Endodermal cell (in vitro differentiated cells): Measurements from ENCODE around the gene LTBP2. TPM values are rescaled to one million over a fixed set of nuclear protein-coding genes. Genes with fewer than 3 reads are reported as not detected.

Experiments
- DNase-seq: peaks from one replicate; pipeline ENCODE4 v3.0.0-alpha.2; 2017
- H3K27ac ChIP-seq: 2 replicates; pipeline ENCODE4 v1.5.1; 2013; ENCODE audit warnings: mild to moderate bottlenecking, low read depth, low read length, moderate library complexity
- H3K27me3 ChIP-seq: 2 replicates; pipeline ENCODE4 v1.6.1; 2013; ENCODE audit warnings: mild to moderate bottlenecking, low read length, moderate library complexity; ENCODE audit not compliant: insufficient read depth, control insufficient read depth, poor library complexity, severe bottlenecking
- H3K36me3 ChIP-seq: 2 replicates; pipeline ENCODE4 v1.7.0; 2013; ENCODE audit warnings: mild to moderate bottlenecking, low read length, moderate library complexity; ENCODE audit not compliant: control insufficient read depth, insufficient read depth
- H3K4me1 ChIP-seq: one replicate; pipeline ENCODE4 v1.7.0; 2013; ENCODE audit warnings: low read length; ENCODE audit not compliant: control insufficient read depth, insufficient read depth
- H3K4me3 ChIP-seq: 2 replicates; pipeline ENCODE4 v1.5.1; 2013; ENCODE audit warnings: mild to moderate bottlenecking, low read length, moderate library complexity
- H3K9ac ChIP-seq: 2 replicates; pipeline ENCODE4 v1.6.1; 2013; ENCODE audit warnings: mild to moderate bottlenecking, low read length, moderate library complexity; ENCODE audit not compliant: poor library complexity, severe bottlenecking; ENCODE audit errors: extremely low read depth
- H3K9me3 ChIP-seq: 2 replicates; pipeline ENCODE4 v1.6.1; 2013; ENCODE audit warnings: mild to moderate bottlenecking, low read length, moderate library complexity; ENCODE audit not compliant: control insufficient read depth
- H3K27ac Mint-ChIP-seq: 2 replicates; pipeline ENCODE4 v1.8.0; 2020; ENCODE audit warnings: mixed read lengths
- H3K27me3 Mint-ChIP-seq: 2 replicates; pipeline ENCODE4 v1.8.0; 2021; ENCODE audit warnings: mild to moderate bottlenecking, mixed read lengths; ENCODE audit not compliant: insufficient read depth
- H3K36me3 Mint-ChIP-seq: 2 replicates; pipeline ENCODE4 v1.8.0; 2020; ENCODE audit warnings: low read depth, mixed read lengths
- H3K4me1 Mint-ChIP-seq: 2 replicates; pipeline ENCODE4 v1.8.0; 2020; ENCODE audit warnings: mixed read lengths
- H3K4me3 Mint-ChIP-seq: 2 replicates; pipeline ENCODE4 v1.8.0; 2020; ENCODE audit warnings: mild to moderate bottlenecking, moderate library complexity, mixed read lengths
- H3K9me3 Mint-ChIP-seq: 2 replicates; pipeline ENCODE4 v1.8.0; 2020; ENCODE audit warnings: mild to moderate bottlenecking, mixed read lengths
- WGBS, 2 experiments: methylation state at CpG; one replicate each; pipeline versions ENCODE4 v1.1.5 to v1.1.7; 2013; ENCODE audit warnings: missing lambda C conversion rate in 2 of 2, mixed read lengths in 1 of 2; ENCODE audit not compliant: insufficient coverage in 1 of 2, insufficient read length in 1 of 2; 5-methylcytosine and 5-hydroxymethylcytosine counted together
- total RNA-seq, 2 donors: library from RNA; stranded (reverse); fragmentation: NEBNext Ultra II Directional in 1 of 2; extraction: Animal tissue kit (Norgen Biotek cat#: 25700) in 1 of 2; gene quantifications; 2 replicates in 1 of 2; 3 replicates in 1 of 2; pipeline ENCODE4 v1.2.1, GENCODE V29; 2021
- TF ChIP-seq, protein P1 (sequence below): fragments of 200-600 bp; sonication (generic); conservative IDR thresholded peaks from 2 replicates; pipeline ENCODE4 v1.5.0; 2021; ENCODE audit warnings: antibody characterized with exemption, mild to moderate bottlenecking

Gene LTBP2
- total RNA-seq, 2 donors from 2014 or later = 1.7 to 2.9 TPM

DNA sequence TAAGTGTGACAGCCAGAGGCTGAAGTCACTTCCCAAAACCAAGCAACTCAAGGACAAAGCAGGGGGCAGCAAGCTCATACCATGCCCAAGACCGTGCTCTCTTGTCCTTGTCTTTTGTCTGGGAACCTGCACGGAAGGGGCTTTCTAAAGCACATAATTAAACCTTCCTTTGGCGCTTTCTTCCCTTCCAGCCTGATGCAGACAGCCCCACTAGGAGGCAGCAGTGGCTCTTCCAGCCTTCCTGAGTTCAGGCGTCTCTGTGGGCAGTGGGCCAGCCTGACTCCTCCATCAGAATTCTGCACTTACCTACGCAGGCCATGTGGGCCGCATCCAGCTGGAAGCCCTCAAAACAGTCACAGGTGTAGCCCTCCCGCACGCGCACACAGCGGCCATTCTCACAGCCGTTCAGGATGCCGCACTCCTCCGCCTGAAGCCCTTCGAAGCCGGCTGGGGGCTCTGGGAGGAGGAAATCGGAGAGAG is 110.9 kb downstream of the LTBP2 start:
- Histone ChIP-seq H3K27ac (peak overlapping the region; percentile 71), H3K9ac (peak overlapping the region; percentile 39), H3K4me3 (no peak overlapping the region), H3K4me1 (peaks cover 4% of the 10 kb centered on the region), H3K27me3 (no peaks in the 10 kb centered on the region), H3K9me3 (no peaks in the 10 kb centered on the region), H3K36me3 (peaks cover 9% of the 10 kb centered on the region)
- WGBS, 2 experiments = 52% methylated on average over 8 to 16 of the region's 16 CpGs
- Mint-ChIP-seq H3K36me3 (peaks cover 11% of the 10 kb centered on the region), H3K4me1 (peaks cover 16% of the 10 kb centered on the region), H3K27me3 (no peaks in the 10 kb centered on the region), H3K27ac (peak overlapping the region; percentile 84), H3K9me3 (no peaks in the 10 kb centered on the region), H3K4me3 (no peak overlapping the region)
- DNase-seq = peak; percentile 92
- TF ChIP-seq, protein P1, sequence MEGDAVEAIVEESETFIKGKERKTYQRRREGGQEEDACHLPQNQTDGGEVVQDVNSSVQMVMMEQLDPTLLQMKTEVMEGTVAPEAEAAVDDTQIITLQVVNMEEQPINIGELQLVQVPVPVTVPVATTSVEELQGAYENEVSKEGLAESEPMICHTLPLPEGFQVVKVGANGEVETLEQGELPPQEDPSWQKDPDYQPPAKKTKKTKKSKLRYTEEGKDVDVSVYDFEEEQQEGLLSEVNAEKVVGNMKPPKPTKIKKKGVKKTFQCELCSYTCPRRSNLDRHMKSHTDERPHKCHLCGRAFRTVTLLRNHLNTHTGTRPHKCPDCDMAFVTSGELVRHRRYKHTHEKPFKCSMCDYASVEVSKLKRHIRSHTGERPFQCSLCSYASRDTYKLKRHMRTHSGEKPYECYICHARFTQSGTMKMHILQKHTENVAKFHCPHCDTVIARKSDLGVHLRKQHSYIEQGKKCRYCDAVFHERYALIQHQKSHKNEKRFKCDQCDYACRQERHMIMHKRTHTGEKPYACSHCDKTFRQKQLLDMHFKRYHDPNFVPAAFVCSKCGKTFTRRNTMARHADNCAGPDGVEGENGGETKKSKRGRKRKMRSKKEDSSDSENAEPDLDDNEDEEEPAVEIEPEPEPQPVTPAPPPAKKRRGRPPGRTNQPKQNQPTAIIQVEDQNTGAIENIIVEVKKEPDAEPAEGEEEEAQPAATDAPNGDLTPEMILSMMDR = peak; percentile 85

DNA sequence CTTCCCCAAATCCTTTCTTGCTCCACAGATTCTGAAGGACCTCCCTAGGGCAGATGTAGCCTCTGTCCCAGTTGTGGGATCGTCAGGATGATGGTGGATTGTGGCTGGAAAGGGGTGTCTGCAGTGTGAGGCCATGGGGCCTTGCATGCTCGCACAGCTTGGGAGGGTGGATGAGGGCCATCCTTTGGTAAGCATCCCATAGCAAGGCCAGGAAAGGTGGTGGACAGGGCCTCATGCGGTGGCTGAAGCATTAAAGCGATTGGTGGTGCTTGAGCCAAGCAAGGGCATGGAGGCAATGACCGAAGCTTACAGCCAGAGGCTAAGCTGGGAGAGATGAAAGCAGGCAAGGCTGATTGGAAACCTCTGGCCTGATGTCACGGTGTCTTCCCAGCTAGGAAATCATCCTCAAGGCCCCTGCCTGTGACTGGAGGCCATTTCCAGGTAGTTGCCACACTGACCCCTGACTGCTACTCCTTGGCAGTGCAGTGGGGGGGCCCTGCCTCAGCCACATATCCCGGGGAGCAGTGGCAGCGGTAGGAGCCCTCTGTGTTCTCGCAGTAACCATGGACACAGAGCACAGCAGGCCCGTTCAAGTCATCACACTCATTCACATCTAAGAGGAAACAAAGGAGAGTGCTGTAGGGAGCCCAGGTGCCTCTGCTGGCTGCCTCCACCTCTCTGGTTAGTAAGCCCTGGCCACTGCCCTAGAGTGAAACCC is 111.5 kb downstream of the LTBP2 start:
- peak overlapping the region; percentile 39 for H3K9ac ChIP-seq
- DNase-seq = peak; percentile 87
- peaks cover 16% of the 10 kb centered on the region for H3K4me1 Mint-ChIP-seq
- TF ChIP-seq, protein P1 = no peak
- peaks cover 11% of the 10 kb centered on the region for H3K36me3 Mint-ChIP-seq
- no peak overlapping the region for H3K4me3 Mint-ChIP-seq
- peaks cover 15% of the 10 kb centered on the region for H3K36me3 ChIP-seq
- H3K27ac Mint-ChIP-seq = peak overlapping the region; percentile 84
- no peaks in the 10 kb centered on the region for H3K27me3 Mint-ChIP-seq
- no peaks in the 10 kb centered on the region for H3K9me3 Mint-ChIP-seq
- H3K4me1 ChIP-seq = peaks cover 4% of the 10 kb centered on the region
- peak overlapping the region; percentile 71 for H3K27ac ChIP-seq
- no peaks in the 10 kb centered on the region for H3K27me3 ChIP-seq
- WGBS, 2 experiments = 54 to 76% methylated on average over 7 to 10 of the region's 10 CpGs
- H3K9me3 ChIP-seq = no peaks in the 10 kb centered on the region
- H3K4me3 ChIP-seq = no peak overlapping the region

DNA sequence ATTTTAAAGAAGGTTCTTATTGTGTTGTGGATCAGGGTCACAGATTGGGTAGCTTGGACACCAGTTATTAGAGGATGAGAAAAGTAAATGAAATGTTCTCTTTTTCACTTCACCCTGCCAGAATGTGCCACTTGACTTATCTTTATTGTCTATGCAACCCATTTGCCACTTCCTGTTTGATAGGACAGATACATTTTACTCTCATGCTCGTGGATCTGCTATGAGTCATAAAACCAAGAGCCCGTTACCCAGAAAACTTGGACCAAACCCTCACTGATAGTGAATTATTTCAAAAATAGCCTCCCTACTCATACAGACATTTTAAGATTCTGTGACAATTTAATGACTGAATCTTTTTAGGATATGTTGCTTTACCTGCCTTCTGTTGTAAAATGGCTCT is 116.7 kb downstream of the LTBP2 start:
- H3K36me3 ChIP-seq = peaks cover 24% of the 10 kb centered on the region
- Mint-ChIP-seq H3K36me3 (peaks cover 11% of the 10 kb centered on the region), H3K27me3 (no peaks in the 10 kb centered on the region), H3K4me3 (no peak overlapping the region), H3K4me1 (peaks cover 13% of the 10 kb centered on the region), H3K27ac (no peak overlapping the region), H3K9me3 (no peaks in the 10 kb centered on the region)
- H3K4me1 ChIP-seq = no peaks in the 10 kb centered on the region
- WGBS, 2 experiments = 97 to 100% methylated on average over 2 of the region's 2 CpGs
- H3K9ac ChIP-seq = no peak overlapping the region
- H3K27me3 ChIP-seq = no peaks in the 10 kb centered on the region
- no peaks in the 10 kb centered on the region for H3K9me3 ChIP-seq
- peak overlapping the region; percentile 98 for H3K4me3 ChIP-seq
- no peak overlapping the region for H3K27ac ChIP-seq
- TF ChIP-seq, protein P1 = no peak
- no peak for DNase-seq
